HepG2 (cell line): ENCODE data around the gene PTK7. TPM values are rescaled to one million over a fixed set of nuclear protein-coding genes. Genes with fewer than 3 reads are reported as not detected.

ENCODE experiments used
- CENPT ChIP-seq: sonication (generic); formaldehyde crosslinking; IDR thresholded peaks from 2 replicates; pipeline ENCODE4 v1.8.0; 2022; ENCODE audit warnings: low read depth, mild to moderate bottlenecking, moderate library complexity, missing genetic modification reagents
- DMAP1 ChIP-seq: IDR thresholded peaks from 2 replicates; pipeline ENCODE4 v1.6.1; 2016
- FOSL2 ChIP-seq: sonication (generic); formaldehyde crosslinking; IDR thresholded peaks from 2 replicates; pipeline ENCODE4 v1.4.0; 2020; ENCODE audit warnings: missing genetic modification reagents
- FOXO1 ChIP-seq: sonication (generic); formaldehyde crosslinking; IDR thresholded peaks from 2 replicates; pipeline ENCODE4 v1.4.0; 2020; ENCODE audit warnings: missing genetic modification reagents
- GATAD1 ChIP-seq: IDR thresholded peaks from 2 replicates; pipeline ENCODE4 v1.6.1; 2016; ENCODE audit warnings: missing genetic modification reagents, missing compliant biosample characterization
- GPN1 ChIP-seq: sonication (generic); formaldehyde crosslinking; IDR thresholded peaks from 2 replicates; pipeline ENCODE4 v1.5.1; 2020; ENCODE audit warnings: missing genetic modification reagents, borderline replicate concordance
- MAFK ChIP-seq, 2 experiments: IDR thresholded peaks in 1 of 2; conservative IDR thresholded peaks in 1 of 2; 2 replicates each; pipeline ENCODE4 v1.6.1; 2011; ENCODE audit warnings: improper control_type of control experiment in 2 of 2, low read length in 2 of 2
- RXRB ChIP-seq: IDR thresholded peaks from 2 replicates; pipeline ENCODE4 v1.6.1; 2016; ENCODE audit warnings: borderline replicate concordance, missing genetic modification reagents, missing compliant biosample characterization
- SOX6 ChIP-seq, 2 experiments: fragments of 450-650 bp in 1 of 2; sonication (generic) in 1 of 2; formaldehyde crosslinking in 1 of 2; IDR thresholded peaks; 2 replicates each; pipeline versions ENCODE4 v1.4.0 to v1.6.1; 2017 to 2020; ENCODE audit warnings: antibody characterized with exemption in 1 of 2, mild to moderate bottlenecking in 1 of 2, missing genetic modification reagents in 1 of 2
- TEAD2 ChIP-seq: sonication (generic); formaldehyde crosslinking; IDR thresholded peaks from 2 replicates; pipeline ENCODE4 v1.9.0; 2021; ENCODE audit warnings: missing genetic modification reagents
- ZBTB3 ChIP-seq: sonication (generic); formaldehyde crosslinking; IDR thresholded peaks from 2 replicates; pipeline ENCODE4 v1.4.0; 2020; ENCODE audit warnings: low read depth, mild to moderate bottlenecking, moderate library complexity, missing genetic modification reagents, borderline replicate concordance
- ZNF230 ChIP-seq: sonication (generic); formaldehyde crosslinking; IDR thresholded peaks from 2 replicates; pipeline ENCODE4 v1.4.0; 2020; ENCODE audit warnings: mild to moderate bottlenecking, missing genetic modification reagents
- polyA plus RNA-seq, 8 experiments: library from polyadenylated mRNA; depleted of rRNA in 3 of 8; stranded (reverse) in 7 of 8; unstranded in 1 of 8; fragments of >200 nt; fragmentation: Illumina TruSeq in 4 of 8; extraction: Trizol in 4 of 8; gene quantifications; 2 replicates each; pipeline versions ENCODE4 v1.2.1 to v1.2.3, GENCODE V29; 2011 to 2016; ENCODE audit warnings: low read depth in 4 of 8, missing spikeins in 1 of 8, mixed read lengths in 1 of 8; ENCODE audit not compliant: insufficient read depth in 1 of 8
- total RNA-seq, 5 experiments: library from RNA; depleted of rRNA; stranded (reverse); fragments of >200 nt; fragmentation: Illumina TruSeq; extraction: Trizol; gene quantifications; 2 replicates each; pipeline ENCODE4 v1.2.3, GENCODE V29; 2016; ENCODE audit warnings: low read depth in 1 of 5
- TF ChIP-seq, protein P1 (sequence below): sonication (generic); formaldehyde crosslinking; IDR thresholded peaks from 2 replicates; pipeline ENCODE4 v1.4.0; 2020; ENCODE audit warnings: low read depth, missing genetic modification reagents
- TF ChIP-seq, protein P2 (sequence below): sonication (generic); formaldehyde crosslinking; IDR thresholded peaks from 2 replicates; pipeline ENCODE4 v1.4.0; 2020; ENCODE audit warnings: missing genetic modification reagents
- TF ChIP-seq, protein P3 (sequence below): sonication (generic); formaldehyde crosslinking; IDR thresholded peaks from 2 replicates; pipeline ENCODE4 v1.9.0; 2022; ENCODE audit warnings: low read depth, missing genetic modification reagents
- TF ChIP-seq, protein P4 (sequence below): sonication (generic); formaldehyde crosslinking; IDR thresholded peaks from 2 replicates; pipeline ENCODE4 v1.4.0; 2020; ENCODE audit warnings: missing genetic modification reagents, borderline replicate concordance
- TF ChIP-seq, protein P5 (sequence below): sonication (generic); formaldehyde crosslinking; IDR thresholded peaks from 2 replicates; pipeline ENCODE4 v1.4.0; 2020; ENCODE audit warnings: missing genetic modification reagents
- TF ChIP-seq, protein P6 (sequence below): sonication (generic); formaldehyde crosslinking; IDR thresholded peaks from 2 replicates; pipeline ENCODE4 v1.5.1; 2020; ENCODE audit warnings: missing genetic modification reagents, mild to moderate bottlenecking, borderline replicate concordance

Gene PTK7
- total and polyA plus RNA-seq, 2 of the 13 experiments (the other 11 are each of a cell fraction or from before 2014, with no cell fraction given): 98.5 to 99.8 TPM

DNA sequence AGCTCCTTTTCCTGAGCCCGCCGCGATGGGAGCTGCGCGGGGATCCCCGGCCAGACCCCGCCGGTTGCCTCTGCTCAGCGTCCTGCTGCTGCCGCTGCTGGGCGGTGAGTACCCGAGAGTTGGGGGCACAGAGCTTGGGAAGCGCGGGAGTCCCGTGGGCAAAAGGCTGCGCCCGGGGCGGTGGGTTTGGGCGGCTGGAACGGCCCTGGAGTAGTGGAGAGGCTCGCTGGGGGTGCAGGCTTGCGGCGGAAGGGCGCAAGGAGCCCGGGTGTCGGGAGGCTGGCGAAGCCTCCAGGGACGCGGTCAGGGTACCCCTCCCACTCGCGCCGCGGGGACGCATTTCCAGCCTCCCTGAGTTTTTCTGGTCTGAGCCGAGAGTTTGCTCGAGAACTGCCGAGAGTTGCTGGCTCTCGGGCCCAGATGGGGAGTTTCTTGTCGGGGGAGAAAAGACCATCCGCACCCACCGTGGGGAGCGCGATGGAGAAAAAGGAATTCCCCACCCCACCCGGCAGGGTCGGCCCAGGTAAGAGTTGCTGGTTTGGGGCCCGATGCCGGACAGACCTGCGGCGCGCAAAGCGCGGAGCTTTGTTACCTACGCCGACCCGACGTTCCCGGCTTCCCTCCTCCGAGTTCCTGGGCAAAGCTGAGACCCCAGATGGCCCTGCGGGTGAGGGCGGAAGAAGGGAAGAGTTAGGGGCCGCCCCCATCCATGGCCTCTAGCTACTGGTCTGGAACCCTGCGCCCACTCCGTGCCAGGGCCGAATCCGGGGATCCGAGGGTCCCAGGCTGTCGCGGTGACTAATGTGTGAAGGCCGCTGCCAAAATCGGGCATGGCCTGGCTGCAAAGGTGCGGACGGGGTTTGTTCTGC is 584 bp downstream of the PTK7 start (continued):
- TF ChIP-seq, protein P1, sequence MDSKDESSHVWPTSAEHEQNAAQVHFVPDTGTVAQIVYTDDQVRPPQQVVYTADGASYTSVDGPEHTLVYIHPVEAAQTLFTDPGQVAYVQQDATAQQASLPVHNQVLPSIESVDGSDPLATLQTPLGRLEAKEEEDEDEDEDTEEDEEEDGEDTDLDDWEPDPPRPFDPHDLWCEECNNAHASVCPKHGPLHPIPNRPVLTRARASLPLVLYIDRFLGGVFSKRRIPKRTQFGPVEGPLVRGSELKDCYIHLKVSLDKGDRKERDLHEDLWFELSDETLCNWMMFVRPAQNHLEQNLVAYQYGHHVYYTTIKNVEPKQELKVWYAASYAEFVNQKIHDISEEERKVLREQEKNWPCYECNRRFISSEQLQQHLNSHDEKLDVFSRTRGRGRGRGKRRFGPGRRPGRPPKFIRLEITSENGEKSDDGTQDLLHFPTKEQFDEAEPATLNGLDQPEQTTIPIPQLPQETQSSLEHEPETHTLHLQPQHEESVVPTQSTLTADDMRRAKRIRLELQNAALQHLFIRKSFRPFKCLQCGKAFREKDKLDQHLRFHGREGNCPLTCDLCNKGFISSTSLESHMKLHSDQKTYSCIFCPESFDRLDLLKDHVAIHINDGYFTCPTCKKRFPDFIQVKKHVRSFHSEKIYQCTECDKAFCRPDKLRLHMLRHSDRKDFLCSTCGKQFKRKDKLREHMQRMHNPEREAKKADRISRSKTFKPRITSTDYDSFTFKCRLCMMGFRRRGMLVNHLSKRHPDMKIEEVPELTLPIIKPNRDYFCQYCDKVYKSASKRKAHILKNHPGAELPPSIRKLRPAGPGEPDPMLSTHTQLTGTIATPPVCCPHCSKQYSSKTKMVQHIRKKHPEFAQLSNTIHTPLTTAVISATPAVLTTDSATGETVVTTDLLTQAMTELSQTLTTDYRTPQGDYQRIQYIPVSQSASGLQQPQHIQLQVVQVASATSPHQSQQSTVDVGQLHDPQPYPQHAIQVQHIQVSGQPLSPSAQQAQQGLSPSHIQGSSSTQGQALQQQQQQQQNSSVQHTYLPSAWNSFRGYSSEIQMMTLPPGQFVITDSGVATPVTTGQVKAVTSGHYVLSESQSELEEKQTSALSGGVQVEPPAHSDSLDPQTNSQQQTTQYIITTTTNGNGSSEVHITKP (CRISPR knock-in tag): no peak
- TF ChIP-seq FOSL2 (CRISPR knock-in tag): peak; percentile 71
- TF ChIP-seq FOXO1 (CRISPR knock-in tag): peak; percentile 19
- TF ChIP-seq, protein P2, sequence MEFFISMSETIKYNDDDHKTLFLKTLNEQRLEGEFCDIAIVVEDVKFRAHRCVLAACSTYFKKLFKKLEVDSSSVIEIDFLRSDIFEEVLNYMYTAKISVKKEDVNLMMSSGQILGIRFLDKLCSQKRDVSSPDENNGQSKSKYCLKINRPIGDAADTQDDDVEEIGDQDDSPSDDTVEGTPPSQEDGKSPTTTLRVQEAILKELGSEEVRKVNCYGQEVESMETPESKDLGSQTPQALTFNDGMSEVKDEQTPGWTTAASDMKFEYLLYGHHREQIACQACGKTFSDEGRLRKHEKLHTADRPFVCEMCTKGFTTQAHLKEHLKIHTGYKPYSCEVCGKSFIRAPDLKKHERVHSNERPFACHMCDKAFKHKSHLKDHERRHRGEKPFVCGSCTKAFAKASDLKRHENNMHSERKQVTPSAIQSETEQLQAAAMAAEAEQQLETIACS (CRISPR knock-in tag): peak; percentile 68
- no peak; the same call in 1 of the 2 replicates for TF ChIP-seq CENPT (CRISPR knock-in tag)
- TF ChIP-seq, protein P3, sequence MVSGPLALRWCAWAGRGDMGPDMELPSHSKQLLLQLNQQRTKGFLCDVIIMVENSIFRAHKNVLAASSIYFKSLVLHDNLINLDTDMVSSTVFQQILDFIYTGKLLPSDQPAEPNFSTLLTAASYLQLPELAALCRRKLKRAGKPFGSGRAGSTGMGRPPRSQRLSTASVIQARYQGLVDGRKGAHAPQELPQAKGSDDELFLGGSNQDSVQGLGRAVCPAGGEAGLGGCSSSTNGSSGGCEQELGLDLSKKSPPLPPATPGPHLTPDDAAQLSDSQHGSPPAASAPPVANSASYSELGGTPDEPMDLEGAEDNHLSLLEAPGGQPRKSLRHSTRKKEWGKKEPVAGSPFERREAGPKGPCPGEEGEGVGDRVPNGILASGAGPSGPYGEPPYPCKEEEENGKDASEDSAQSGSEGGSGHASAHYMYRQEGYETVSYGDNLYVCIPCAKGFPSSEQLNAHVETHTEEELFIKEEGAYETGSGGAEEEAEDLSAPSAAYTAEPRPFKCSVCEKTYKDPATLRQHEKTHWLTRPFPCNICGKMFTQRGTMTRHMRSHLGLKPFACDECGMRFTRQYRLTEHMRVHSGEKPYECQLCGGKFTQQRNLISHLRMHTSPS (CRISPR knock-in tag): no peak
- TF ChIP-seq, protein P4, sequence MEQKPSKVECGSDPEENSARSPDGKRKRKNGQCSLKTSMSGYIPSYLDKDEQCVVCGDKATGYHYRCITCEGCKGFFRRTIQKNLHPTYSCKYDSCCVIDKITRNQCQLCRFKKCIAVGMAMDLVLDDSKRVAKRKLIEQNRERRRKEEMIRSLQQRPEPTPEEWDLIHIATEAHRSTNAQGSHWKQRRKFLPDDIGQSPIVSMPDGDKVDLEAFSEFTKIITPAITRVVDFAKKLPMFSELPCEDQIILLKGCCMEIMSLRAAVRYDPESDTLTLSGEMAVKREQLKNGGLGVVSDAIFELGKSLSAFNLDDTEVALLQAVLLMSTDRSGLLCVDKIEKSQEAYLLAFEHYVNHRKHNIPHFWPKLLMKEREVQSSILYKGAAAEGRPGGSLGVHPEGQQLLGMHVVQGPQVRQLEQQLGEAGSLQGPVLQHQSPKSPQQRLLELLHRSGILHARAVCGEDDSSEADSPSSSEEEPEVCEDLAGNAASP (CRISPR knock-in tag): no peak; the same call in 1 of the 2 replicates
- TF ChIP-seq ZNF230 (CRISPR knock-in tag): peak; percentile 80; the same call in 1 of the 2 replicates
- TF ChIP-seq MAFK (conservative IDR thresholded peaks at IDR 0.05 in 1 of 2, IDR thresholded peaks at IDR 0.05 in 1 of 2; ENCODE audit: low read length in 2 of 2): no peak
- no peak for TF ChIP-seq SOX6 (IDR thresholded peaks at IDR 0.05)
- TF ChIP-seq SOX6 (CRISPR knock-in tag; IDR thresholded peaks at IDR 0.05): no peak
- TF ChIP-seq TEAD2 (CRISPR knock-in tag): no peak
- TF ChIP-seq, protein P5, sequence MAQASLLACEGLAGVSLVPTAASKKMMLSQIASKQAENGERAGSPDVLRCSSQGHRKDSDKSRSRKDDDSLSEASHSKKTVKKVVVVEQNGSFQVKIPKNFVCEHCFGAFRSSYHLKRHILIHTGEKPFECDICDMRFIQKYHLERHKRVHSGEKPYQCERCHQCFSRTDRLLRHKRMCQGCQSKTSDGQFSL (CRISPR knock-in tag): peak; percentile 64; the same call in 1 of the 2 replicates
- TF ChIP-seq, protein P6, sequence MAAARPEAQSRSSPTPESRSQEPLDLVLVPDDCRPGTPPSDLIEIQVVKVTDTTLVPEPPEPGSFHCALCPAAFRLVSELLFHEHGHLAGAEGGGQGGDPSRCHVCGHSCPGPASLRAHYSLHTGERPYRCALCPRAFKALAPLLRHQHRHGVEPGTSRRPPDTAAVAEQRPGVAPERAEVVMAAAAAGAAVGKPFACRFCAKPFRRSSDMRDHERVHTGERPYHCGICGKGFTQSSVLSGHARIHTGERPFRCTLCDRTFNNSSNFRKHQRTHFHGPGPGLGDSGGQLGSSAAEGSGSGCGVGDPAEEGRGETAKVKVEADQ (CRISPR knock-in tag): peak; percentile 39; the same call in 1 of the 2 replicates
- no peak for TF ChIP-seq GPN1 (CRISPR knock-in tag)
- no peak; the same call in 1 of the 2 replicates for TF ChIP-seq DMAP1 (CRISPR knock-in tag)
- TF ChIP-seq ZBTB3 (CRISPR knock-in tag): 0 out of 2 replicates have a peak, but pooled peaks have one; percentile 60
- TF ChIP-seq RXRB: peak; percentile 12; the same call in 1 of the 2 replicates
- TF ChIP-seq GATAD1: 0 out of 2 replicates have a peak, but pooled peaks have one; percentile 9
